Activated naive CD8-positive, alpha-beta T cell treated with anti-CD3 and anti-CD28 coated beads, Interleukin-2, amount 10 ng/mL, durations not matched to agents 7 days and 5 days (primary cell): ENCODE data around the gene HTRA3. TPM values are rescaled to one million over a fixed set of nuclear protein-coding genes. Genes with fewer than 3 reads are reported as not detected.

ENCODE experiments used
- ATAC-seq: fragments of 150-1000 bp; cut with Tn5 transposase; one replicate; pipeline ENCODE4 v1.10.0; 2021; ENCODE audit warnings: low read depth, moderate library complexity
- POLR2A ChIA-PET: fragments of 350-600 bp; sonication (Branson Sonifier 250); formaldehyde crosslinking; loops from one replicate; lab custom pipeline; 2021; ENCODE audit warnings: antibody characterized with exemption; lab: Charles Lee
- DNase-seq: peaks from one replicate; pipeline ENCODE4 v3.0.0; 2021
- H3K27ac Mint-ChIP-seq: one replicate; pipeline ENCODE4 v1.8.0; 2022; ENCODE audit warnings: mild to moderate bottlenecking, mixed read lengths
- H3K27me3 Mint-ChIP-seq: one replicate; pipeline ENCODE4 v1.8.0; 2022; ENCODE audit warnings: mild to moderate bottlenecking, moderate library complexity, mixed read lengths
- H3K36me3 Mint-ChIP-seq: one replicate; pipeline ENCODE4 v1.8.0; 2021; ENCODE audit warnings: mild to moderate bottlenecking, mixed read lengths
- H3K4me1 Mint-ChIP-seq: one replicate; pipeline ENCODE4 v1.8.0; 2021; ENCODE audit warnings: mixed read lengths
- H3K4me3 Mint-ChIP-seq: one replicate; pipeline ENCODE4 v1.8.0; 2022; ENCODE audit warnings: mild to moderate bottlenecking, moderate library complexity, mixed read lengths
- H3K9me3 Mint-ChIP-seq: one replicate; pipeline ENCODE4 v1.8.0; 2021; ENCODE audit warnings: mixed read lengths
- total RNA-seq, 2 experiments: library from RNA; stranded (reverse); gene quantifications; one replicate each; pipeline ENCODE4 v1.2.3, GENCODE V29; 2021

The HTRA3 gene
- total RNA-seq, 2 experiments from 2014 or later: not detected

DNA sequence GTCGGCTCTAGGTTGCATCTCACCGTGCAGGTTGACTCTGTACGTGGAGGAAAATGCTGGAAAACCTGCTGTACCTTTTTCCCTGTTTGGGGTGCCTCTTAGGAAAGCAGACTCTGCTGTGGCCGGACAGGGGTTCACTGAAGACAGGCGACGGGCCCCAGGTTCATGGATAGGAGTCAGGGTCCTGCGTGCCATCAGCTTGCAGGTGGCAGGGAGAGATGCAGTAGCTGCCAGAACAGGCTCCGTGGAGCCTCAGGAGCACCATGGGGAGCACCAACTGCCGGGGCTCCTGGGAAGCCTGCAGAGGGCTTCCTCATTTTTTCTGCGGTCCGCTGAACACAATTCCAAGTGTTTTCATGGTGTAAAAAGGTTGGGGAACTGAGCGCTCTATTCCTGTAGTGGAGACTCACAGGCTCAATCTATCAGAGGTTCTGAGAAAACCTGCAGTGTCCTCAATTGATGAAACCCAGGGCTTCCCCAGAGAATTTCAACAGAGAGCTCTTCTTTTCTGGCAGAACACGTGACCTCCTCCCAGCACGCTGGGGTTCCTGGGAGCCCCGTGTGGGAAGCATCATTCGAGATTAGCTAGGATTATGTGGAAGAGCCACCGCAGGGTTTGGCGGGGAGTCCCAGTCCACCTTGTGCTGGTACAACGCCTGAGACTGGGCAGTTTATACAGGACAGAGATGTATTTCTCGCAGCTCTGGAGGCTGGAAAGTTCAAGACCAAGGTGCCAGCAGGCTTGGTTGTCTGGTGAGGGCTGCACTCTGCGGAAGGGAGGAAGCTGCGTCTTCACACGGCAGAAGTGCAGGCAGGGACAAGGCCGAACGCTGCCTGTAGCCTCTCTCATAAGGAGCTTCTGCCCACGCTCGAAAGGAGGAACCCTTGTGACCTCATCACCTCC is 1.6 kb downstream of the HTRA3 start:
- Mint-ChIP-seq H3K27ac (no peak overlapping the region), H3K4me3 (no peak overlapping the region), H3K4me1 (no peaks in the 10 kb centered on the region), H3K36me3 (no peaks in the 10 kb centered on the region), H3K27me3 (peaks cover 26% of the 10 kb centered on the region), H3K9me3 (no peaks in the 10 kb centered on the region)
- ATAC-seq: no peak
- POLR2A ChIA-PET: no interaction called here
- no peak for DNase-seq

DNA sequence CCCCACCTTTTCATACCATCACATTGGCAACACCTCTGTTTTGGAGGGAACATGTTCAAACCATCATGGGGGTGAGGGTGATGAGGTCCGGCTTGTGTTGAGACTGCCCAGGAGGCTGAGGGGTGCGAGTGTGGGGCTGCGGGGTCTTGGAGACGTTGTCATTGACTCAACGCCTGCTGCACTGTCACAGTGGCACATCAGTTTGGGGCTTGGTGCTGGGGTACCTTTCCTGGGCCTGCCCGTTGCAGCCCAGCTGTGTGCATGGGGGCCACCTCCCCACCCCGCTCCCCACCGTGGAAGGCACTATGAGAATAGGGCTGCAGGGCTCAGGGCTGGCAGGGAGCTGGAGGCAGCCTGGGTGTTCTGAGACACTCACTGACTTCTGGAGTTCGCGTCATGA is 2.3 kb downstream of the HTRA3 start:
- no peaks in the 10 kb centered on the region for H3K36me3 Mint-ChIP-seq
- no peaks in the 10 kb centered on the region for H3K9me3 Mint-ChIP-seq
- POLR2A ChIA-PET: no interaction called here
- no peak for ATAC-seq
- no peaks in the 10 kb centered on the region for H3K4me1 Mint-ChIP-seq
- H3K4me3 Mint-ChIP-seq: no peak overlapping the region
- no peak for DNase-seq
- H3K27me3 Mint-ChIP-seq: peaks cover 26% of the 10 kb centered on the region
- no peak overlapping the region for H3K27ac Mint-ChIP-seq

DNA sequence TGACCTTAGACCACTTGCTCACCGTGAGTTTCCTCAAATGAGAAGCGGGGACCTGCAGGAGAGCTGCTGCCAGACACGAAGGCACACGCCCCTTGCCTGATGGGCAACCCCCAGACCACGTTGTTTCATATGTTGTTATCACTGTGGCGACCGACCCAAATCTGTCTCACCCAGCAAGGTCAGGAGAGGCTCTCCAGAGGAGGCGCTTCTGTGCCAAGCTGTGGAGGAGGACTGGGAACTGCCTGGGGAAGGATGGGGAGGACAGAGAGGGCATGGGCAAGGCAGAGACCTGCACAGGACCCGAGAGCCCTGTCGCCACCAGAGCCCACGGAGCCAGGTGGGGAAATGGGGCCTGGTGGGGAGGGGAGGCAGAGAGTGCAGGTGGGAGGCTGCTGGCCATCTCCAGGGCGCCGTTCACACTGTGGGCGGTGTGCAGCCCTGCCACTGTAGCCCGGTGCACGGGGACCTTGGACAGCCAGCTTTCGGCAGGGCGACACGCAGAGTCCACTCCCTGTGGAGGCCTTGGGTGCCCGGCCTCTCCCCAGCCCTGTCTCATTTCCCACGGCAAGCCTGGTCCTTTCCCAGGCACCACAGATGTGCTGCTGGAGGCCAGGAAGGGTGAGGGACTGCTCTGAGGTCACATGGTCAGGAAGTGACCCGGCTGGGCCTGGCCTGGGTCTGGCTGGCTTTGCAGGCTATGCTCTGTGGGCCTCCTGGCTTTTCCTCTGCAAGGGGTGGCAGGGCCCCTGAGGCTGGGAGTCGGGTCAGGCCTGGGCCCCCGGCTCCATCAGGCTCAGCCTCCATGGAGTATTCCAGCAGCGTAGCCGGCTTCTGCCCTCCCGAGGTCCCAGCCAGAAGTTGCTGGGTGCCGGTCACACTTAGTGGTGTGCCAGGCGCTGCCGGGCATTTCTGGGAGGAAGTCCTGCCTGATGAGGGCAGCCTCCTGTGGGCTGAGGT is 3.2 kb downstream of the HTRA3 start:
- Mint-ChIP-seq H3K36me3 (no peaks in the 10 kb centered on the region), H3K4me3 (no peak overlapping the region), H3K27me3 (peaks cover 26% of the 10 kb centered on the region), H3K27ac (no peak overlapping the region), H3K9me3 (no peaks in the 10 kb centered on the region), H3K4me1 (no peaks in the 10 kb centered on the region)
- POLR2A ChIA-PET: interaction anchor here (0.6 kb wide), 1 partner anchor 11 kb away, joined by 3 read pairs; no protein-coding TSS in a partner anchor
- ATAC-seq (no peak), DNase-seq (no peak)

DNA sequence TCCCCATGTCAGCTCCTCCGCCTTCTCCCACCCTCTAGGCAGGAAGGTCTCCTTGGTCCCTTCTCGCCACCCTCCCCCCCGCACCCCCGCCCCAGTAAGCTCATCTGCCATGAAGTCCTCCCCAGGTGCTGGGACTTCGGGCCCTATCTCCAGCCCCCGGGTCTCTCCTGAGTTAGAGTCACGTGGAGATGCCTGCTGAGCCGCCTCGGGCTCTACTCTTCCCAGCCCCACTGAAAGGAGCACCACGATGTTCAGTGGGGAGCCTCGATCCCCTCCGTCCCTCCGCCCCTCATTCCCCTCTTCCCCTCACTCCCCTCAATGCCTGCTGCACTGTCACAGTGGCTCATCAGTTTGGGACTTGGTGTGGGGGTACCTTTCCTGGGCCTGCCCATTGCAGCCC is 3.9 kb downstream of the HTRA3 start:
- H3K4me3 Mint-ChIP-seq: no peak overlapping the region
- no peak overlapping the region for H3K27ac Mint-ChIP-seq
- H3K36me3 Mint-ChIP-seq: no peaks in the 10 kb centered on the region
- H3K4me1 Mint-ChIP-seq: no peaks in the 10 kb centered on the region
- H3K27me3 Mint-ChIP-seq: peaks cover 22% of the 10 kb centered on the region
- no peak for ATAC-seq
- DNase-seq: no peak
- POLR2A ChIA-PET: interaction anchor here (0.6 kb wide), 1 partner anchor 11 kb away, joined by 3 read pairs; no protein-coding TSS in a partner anchor
- H3K9me3 Mint-ChIP-seq: no peaks in the 10 kb centered on the region

DNA sequence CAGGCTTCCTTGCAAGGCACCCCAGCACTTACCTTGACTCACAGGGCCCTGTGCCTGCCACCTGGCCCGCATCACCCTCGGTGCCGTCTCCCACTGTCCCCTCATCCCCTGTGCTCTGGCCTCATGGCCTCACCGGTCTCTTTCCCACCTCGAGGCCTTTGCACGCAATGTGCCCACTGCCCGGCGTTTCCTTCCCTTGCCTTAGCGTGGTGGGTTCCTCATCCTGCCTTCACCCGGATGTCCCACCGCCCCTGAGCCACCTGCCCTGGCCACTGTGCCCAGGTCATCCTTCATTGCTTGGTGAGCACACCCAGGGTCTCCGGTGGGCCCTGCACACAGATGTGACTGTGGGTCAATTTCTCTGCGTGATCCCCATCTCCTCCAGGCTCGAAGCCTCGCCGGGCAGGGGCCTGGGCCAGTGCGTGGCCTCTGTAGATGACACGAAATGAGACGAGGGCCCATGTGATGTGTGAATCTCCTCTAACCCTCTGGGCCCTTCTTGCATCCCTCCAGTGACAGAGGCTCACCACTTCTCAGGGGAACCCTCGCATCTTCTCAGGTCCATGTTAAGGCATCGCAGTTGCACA is 4.6 kb downstream of the HTRA3 start:
- no peak for DNase-seq
- no peak overlapping the region for H3K27ac Mint-ChIP-seq
- POLR2A ChIA-PET: no interaction called here
- H3K27me3 Mint-ChIP-seq: peaks cover 15% of the 10 kb centered on the region
- no peaks in the 10 kb centered on the region for H3K36me3 Mint-ChIP-seq
- H3K4me3 Mint-ChIP-seq: no peak overlapping the region
- no peak for ATAC-seq
- H3K4me1 Mint-ChIP-seq: no peaks in the 10 kb centered on the region
- no peaks in the 10 kb centered on the region for H3K9me3 Mint-ChIP-seq

DNA sequence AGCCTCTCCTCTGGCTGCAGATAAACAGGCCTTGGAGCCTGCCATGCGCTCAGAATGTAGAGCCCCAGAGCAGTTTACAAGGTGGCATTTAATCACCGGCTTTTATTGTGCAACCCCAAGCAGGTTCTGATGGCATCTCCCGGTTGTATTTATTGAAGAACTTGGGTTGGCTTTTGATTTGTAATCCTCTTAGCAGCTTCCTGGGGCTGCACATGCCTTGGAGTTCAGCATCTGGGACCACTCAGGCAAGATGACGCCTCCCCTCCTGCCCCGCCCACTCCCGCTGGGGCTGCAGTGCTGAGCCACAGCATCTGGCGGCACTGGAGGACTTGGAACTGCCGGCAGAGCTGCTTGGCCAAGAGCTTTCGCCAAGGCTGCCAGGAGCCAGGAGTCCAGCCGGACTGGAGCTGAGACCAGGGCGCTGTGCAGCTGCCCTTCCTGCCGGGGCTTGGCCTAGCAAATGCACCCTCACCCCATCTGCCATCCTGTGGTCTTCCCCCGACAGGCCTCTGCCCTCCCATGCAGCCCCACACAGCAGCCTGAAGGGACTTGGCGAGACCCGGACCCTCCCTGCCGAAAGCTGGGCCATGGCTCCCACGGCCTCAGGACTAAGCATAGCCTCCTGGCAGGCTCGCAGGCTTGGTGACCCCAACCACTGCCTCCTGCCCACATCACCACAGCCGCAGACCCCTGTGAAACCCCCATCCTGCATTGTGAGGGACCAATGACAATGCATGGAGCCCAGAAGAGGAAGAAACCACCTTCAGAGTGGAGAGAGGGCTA is 5.4 kb downstream of the HTRA3 start:
- POLR2A ChIA-PET: no interaction called here
- H3K9me3 Mint-ChIP-seq: no peaks in the 10 kb centered on the region
- DNase-seq: no peak
- ATAC-seq: no peak
- H3K4me3 Mint-ChIP-seq: no peak overlapping the region
- H3K36me3 Mint-ChIP-seq: no peaks in the 10 kb centered on the region
- H3K27me3 Mint-ChIP-seq: peaks cover 13% of the 10 kb centered on the region
- no peaks in the 10 kb centered on the region for H3K4me1 Mint-ChIP-seq
- H3K27ac Mint-ChIP-seq: no peak overlapping the region

DNA sequence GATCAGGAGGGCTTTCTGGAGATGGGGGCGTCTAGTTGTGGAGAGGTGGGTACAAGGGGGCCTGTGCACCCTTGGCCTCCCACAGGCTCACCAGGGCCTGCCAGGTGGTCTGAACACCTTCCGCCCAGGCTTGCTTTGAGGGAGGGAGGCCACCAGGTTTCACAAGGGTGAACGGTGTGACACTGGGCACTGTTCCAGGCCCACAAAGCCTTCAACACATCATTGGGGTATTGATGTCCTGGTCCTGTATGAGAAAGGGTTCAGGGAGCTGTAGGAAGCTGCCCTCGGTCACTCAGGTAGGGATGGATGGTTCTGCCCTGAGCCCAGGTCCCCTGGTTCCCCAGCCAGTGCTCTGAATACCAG is 6.0 kb downstream of the HTRA3 start:
- H3K27ac Mint-ChIP-seq: no peak overlapping the region

DNA sequence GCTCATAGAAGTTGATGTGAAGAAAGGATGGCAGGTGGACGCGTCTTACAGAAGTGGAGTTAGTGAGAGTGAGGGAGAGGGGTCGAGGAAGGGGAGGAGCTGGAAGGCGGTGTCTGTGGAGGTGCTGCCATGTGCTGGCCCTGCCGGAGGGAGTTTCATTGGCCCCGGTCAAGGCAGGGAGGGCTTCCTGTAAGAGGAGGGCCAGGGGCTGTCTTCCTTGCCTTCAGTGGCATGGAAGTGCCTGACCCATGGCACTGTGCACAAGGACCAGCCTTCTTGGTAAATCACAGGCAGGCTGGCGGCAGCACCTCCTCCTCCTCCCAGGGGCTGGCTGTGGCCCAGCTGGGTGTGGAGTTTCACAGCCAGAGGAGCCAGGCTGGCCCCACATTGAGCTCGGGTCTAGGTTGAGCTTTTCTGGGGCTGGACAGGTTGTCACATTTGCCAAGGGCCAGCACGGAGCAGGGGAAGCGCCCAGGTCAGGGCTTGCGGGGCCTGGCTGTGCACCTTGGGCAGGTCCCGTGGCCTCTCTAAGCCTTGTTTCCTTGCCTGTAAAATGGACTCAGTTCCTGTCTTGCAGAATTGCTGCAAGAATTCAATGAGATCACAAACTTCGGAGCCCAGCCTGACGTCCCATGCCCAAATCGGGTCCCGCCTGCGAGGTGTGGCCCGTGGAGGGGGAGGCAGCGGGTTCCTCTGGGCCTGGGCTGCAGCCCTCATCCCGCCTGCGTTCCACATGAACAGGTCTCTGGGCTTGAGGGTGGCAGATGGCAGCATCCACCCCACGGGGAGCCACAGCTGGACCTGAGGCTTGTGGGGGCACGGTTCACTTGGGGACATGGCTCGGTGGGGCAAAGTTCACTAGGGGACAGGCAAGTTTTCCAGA is 7.0 kb downstream of the HTRA3 start:
- Mint-ChIP-seq H3K4me3 (no peak overlapping the region), H3K36me3 (no peaks in the 10 kb centered on the region), H3K27me3 (peaks cover under 1% of the 10 kb centered on the region), H3K9me3 (no peaks in the 10 kb centered on the region), H3K27ac (no peak overlapping the region), H3K4me1 (no peaks in the 10 kb centered on the region)
- ATAC-seq (no peak), DNase-seq (no peak)
- POLR2A ChIA-PET: no interaction called here

More for the DNA sequence above, 6.0 kb downstream of the HTRA3 start:
- POLR2A ChIA-PET: no interaction called here
- DNase-seq (no peak), ATAC-seq (no peak)
- H3K4me1 Mint-ChIP-seq: no peaks in the 10 kb centered on the region
- H3K4me3 Mint-ChIP-seq: no peak overlapping the region
- no peaks in the 10 kb centered on the region for H3K36me3 Mint-ChIP-seq
- H3K27me3 Mint-ChIP-seq: peaks cover 11% of the 10 kb centered on the region
- no peaks in the 10 kb centered on the region for H3K9me3 Mint-ChIP-seq

DNA sequence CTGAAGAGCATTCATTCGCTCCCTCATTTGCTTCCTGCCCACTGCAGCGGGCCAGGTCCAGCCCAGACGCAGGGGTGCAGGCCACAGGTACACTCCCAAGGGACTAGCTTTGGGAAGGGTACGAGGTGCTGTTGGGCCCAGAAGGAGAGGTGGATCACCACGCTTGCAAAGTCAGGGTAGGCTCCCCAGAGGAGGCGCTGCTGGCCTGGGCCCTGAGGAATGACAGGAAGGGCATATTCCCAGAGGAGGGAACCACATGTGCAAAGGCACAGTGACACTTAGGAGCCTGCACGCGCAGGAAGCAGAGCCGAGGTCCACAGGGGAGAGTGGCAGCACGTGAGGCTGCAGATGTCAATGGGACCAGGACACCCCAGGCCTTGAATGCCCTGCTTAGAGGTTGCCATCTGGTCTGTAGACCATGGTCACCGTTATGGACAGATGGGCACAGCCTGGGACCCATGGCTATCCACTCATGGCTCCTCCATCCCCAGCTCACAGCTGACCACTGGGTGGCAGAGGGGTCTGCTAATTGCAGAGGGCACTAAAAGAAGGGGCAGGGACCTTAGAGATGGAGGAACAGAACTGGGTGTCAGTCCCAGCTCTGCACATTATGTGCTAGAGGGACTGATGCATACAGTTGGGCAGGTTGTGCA is 7.9 kb downstream of the HTRA3 start:
- DNase-seq (no peak), ATAC-seq (no peak)
- no peak overlapping the region for H3K27ac Mint-ChIP-seq
- no peaks in the 10 kb centered on the region for H3K4me1 Mint-ChIP-seq
- H3K9me3 Mint-ChIP-seq: no peaks in the 10 kb centered on the region
- POLR2A ChIA-PET: no interaction called here
- no peak overlapping the region for H3K4me3 Mint-ChIP-seq
- H3K36me3 Mint-ChIP-seq: no peaks in the 10 kb centered on the region
- H3K27me3 Mint-ChIP-seq: no peaks in the 10 kb centered on the region

DNA sequence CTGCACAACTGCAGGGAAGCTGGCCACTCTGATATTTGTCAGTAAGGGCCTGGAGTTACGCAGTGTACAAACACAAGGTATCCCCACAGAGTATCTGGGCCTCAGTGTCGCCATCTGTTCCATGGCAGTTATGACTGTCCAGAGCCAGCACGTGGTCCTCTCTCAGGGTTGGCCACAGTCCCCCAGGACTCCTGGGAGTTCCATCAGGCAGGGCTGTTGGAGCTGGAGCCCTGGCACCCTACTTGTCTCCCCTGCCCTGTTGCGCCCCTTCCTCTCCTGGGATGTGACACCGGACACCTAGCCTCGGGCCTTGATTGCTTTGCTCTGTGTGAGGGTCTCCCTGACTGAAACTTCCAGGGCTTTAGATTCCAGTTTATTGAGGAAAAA is 8.4 kb downstream of the HTRA3 start:
- no peaks in the 10 kb centered on the region for H3K9me3 Mint-ChIP-seq
- POLR2A ChIA-PET: no interaction called here
- peaks cover 2% of the 10 kb centered on the region for H3K4me1 Mint-ChIP-seq
- H3K27ac Mint-ChIP-seq: no peak overlapping the region
- H3K36me3 Mint-ChIP-seq: no peaks in the 10 kb centered on the region
- ATAC-seq (no peak), DNase-seq (no peak)
- no peak overlapping the region for H3K4me3 Mint-ChIP-seq
- no peaks in the 10 kb centered on the region for H3K27me3 Mint-ChIP-seq

DNA sequence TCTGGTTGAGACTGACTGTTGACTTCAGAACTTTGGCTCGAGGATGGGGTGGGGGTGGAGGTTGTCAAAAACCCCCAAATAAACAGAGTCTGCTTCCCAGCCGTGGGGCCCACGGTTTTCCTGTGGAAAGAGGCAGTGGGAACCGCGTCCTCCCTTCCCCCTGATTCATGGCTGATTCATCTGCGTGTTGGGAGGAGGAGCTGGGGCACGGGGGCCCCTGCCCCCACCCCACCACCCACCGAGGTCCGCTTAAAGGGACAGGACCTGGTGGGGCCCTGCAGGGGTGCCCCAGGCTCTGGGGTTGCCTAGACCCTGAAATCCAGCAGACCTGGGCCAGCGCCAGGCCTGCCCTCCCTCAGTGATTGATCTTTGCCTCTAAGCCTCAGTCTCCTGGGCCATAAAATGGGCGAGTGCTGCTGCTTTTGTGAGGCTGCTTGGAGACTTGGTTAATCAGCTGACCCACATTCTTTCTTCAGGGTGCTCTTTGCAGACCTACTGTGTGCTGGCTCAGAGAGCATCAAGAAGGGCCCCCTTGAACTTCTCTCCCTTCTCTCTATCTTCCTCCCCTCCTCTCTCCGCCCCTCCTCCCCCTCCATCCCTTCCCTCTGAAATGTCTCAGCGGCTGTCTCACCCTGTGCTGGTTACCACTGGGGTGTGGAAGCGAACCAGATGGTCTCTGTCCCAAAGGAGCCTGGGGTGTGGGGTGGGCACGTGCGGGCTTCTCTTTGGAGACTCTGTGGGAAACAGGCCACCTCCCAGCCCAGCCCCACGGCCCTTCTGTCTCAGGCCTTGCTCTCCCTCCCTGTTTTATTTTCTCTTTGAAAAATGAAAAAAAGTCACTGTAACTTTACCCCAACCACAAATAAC is 9.1 kb downstream of the HTRA3 start:
- peaks cover 5% of the 10 kb centered on the region for H3K4me1 Mint-ChIP-seq
- POLR2A ChIA-PET: no interaction called here

More for the DNA sequence above, 9.1 kb downstream of the HTRA3 start:
- H3K4me3 Mint-ChIP-seq: no peak overlapping the region
- no peaks in the 10 kb centered on the region for H3K9me3 Mint-ChIP-seq
- H3K36me3 Mint-ChIP-seq: no peaks in the 10 kb centered on the region
- no peak overlapping the region for H3K27ac Mint-ChIP-seq
- ATAC-seq (no peak), DNase-seq (no peak)
- no peaks in the 10 kb centered on the region for H3K27me3 Mint-ChIP-seq
